Prostate gland (tissue), 2 donors: Measurements from ENCODE around the gene DENND4B. TPM values are rescaled to one million over a fixed set of nuclear protein-coding genes. Genes with fewer than 3 reads are reported as not detected.

Experiments used
- DNase-seq: peaks from one replicate; pipeline ENCODE4 v3.0.0-alpha.2; 2019; ENCODE audit warnings: low spot score
- H3K27ac ChIP-seq, 2 donors: fragments of 200-600 bp; sonication (generic); 2 replicates each; pipeline ENCODE4 v1.5.1; 2017 to 2019
- H3K27me3 ChIP-seq: fragments of 200-600 bp; sonication (generic); replicated peaks from 2 replicates; pipeline ENCODE4 v1.5.1; 2019; ENCODE audit not compliant: insufficient read depth
- H3K36me3 ChIP-seq, 2 donors: fragments of 200-600 bp; sonication (generic); 1 replicate in 1 of 2; 2 replicates in 1 of 2; pipeline versions ENCODE4 v1.5.1 to v1.8.1; 2017 to 2019
- H3K4me1 ChIP-seq: fragments of 200-600 bp; sonication (generic); replicated peaks from 2 replicates; pipeline ENCODE4 v1.5.1; 2019
- H3K4me3 ChIP-seq, 2 donors: fragments of 200-600 bp; sonication (generic); 2 replicates each; pipeline ENCODE4 v1.5.1; 2017 to 2019
- H3K9me3 ChIP-seq: fragments of 200-600 bp; sonication (generic); 2 replicates; pipeline ENCODE4 v1.5.1; 2017
- POLR2A ChIP-seq: fragments of 450-650 bp; IDR thresholded peaks from one replicate; pipeline ENCODE4 v1.6.1; 2016; ENCODE audit warnings: antibody characterized with exemption, mild to moderate bottlenecking
- POLR2AphosphoS5 ChIP-seq: sonication (generic); formaldehyde crosslinking; IDR thresholded peaks from one replicate; pipeline ENCODE4 v1.6.1; 2017; ENCODE audit warnings: antibody characterized with exemption
- WGBS: methylation state at CpG from one replicate; pipeline ENCODE4 v1.1.5; 2018; 5-methylcytosine and 5-hydroxymethylcytosine counted together
- intact Hi-C: fragments of 100-400 bp; cut with DNase I; formaldehyde crosslinking; loops from one replicate; pipeline ENCODE4 v1.14.2; 2022
- total RNA-seq, 2 donors: library from RNA; depleted of rRNA; stranded (reverse); fragments of >200 nt; gene quantifications; one replicate each; pipeline ENCODE4 v1.1.0, GENCODE V29; 2016
- TF ChIP-seq, protein P1 (sequence below), 4 experiments: fragments of 200-600 bp in 2 of 4; fragments of 450-650 bp in 2 of 4; sonication (generic) in 2 of 4; IDR thresholded peaks; 1 replicate in 3 of 4; 2 replicates in 1 of 4; pipeline ENCODE4 v1.5.1; 2016 to 2019; ENCODE audit warnings: antibody characterized with exemption in 4 of 4, mild to moderate bottlenecking in 2 of 4, moderate library complexity in 2 of 4

DENND4B gene
- total RNA-seq, 2 donors from 2014 or later = 18.1 to 28.3 TPM

DNA sequence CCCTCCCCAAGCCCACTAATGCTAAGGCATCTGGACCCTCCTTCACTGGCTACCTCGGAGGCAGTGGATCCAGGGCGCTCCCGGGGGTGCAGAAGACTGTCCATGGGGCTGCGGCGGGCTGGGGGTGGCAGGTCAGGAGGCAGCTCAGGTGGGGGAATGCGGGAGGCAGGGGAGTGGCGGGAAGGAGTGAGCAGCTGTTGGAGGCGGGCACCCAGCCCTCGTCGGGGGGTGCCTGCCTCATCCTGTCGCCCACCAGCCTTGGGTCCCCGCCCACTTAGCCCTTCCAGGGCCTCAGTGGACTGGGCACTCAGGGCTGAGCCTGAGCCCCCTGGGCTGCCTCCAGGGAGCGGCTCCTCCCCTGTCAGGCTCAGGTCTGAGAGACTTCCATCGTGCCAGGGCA is 13.1 kb downstream of the DENND4B start:
- WGBS = 93% methylated on average over 14 of the region's 14 CpGs
- no peaks in the 10 kb centered on the region for H3K27me3 ChIP-seq
- H3K36me3 ChIP-seq = peaks cover 14 to 40% of the 10 kb centered on the region in 2 donors
- no peaks in the 10 kb centered on the region for H3K9me3 ChIP-seq
- no peaks in the 10 kb centered on the region for H3K4me1 ChIP-seq
- no peak overlapping the region for H3K4me3 ChIP-seq
- no peak for DNase-seq
- intact Hi-C loops = no loop called here
- TF ChIP-seq POLR2AphosphoS5 = no peak
- TF ChIP-seq, protein P1, sequence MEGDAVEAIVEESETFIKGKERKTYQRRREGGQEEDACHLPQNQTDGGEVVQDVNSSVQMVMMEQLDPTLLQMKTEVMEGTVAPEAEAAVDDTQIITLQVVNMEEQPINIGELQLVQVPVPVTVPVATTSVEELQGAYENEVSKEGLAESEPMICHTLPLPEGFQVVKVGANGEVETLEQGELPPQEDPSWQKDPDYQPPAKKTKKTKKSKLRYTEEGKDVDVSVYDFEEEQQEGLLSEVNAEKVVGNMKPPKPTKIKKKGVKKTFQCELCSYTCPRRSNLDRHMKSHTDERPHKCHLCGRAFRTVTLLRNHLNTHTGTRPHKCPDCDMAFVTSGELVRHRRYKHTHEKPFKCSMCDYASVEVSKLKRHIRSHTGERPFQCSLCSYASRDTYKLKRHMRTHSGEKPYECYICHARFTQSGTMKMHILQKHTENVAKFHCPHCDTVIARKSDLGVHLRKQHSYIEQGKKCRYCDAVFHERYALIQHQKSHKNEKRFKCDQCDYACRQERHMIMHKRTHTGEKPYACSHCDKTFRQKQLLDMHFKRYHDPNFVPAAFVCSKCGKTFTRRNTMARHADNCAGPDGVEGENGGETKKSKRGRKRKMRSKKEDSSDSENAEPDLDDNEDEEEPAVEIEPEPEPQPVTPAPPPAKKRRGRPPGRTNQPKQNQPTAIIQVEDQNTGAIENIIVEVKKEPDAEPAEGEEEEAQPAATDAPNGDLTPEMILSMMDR (IDR thresholded peaks at IDR 0.05) = no peak
- no peak for TF ChIP-seq POLR2A
- H3K27ac ChIP-seq = no peak overlapping the region

DNA sequence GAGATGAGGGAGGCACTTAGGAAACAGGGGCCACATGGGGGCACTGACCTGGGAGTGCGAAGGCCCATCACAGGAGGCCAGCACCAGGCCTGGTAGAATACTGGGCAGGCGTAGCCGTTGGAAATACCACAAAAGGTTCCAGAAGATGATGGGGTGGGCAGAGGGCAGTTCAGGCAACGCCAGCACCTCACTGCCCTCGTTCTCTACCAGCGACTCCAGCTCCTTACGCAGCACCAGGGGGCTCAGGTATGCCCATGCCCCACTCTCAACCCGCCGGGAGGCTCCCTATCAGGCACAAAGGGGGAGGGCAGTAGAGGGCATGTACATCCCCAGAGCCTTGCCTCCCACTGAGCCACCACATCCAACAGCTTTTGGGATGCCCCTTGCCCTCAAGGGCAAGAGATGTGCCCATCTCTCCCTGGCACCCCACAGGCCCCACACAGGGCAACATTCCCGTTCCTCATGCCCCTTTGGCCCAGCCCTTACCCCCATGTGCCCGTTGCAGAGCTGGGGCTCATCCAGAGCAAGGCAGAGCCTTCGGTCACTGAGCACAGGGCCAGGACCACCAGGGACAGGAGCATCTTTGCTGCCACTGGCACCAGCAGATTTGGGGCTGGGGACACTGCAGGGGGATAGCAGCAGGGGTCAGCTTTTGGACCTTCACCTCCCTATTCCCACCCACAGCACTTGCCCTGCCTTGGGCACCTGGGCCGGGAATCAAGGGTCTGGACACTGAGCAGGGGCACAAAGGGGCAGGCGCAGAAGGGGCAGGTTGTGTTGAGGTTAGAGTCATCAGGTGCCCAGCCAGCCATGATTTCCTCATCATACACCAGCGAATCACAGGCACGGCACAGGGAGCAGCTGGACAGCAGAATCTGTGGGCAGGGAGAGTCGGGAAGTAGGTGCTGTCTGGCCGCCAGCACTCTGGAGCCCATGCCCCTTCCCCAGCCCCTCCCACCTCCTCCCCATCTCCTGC is 14.1 kb downstream of the DENND4B start:
- Histone ChIP-seq H3K9me3 (no peaks in the 10 kb centered on the region), H3K27me3 (no peaks in the 10 kb centered on the region), H3K4me3 (no peak overlapping the region), H3K4me1 (no peaks in the 10 kb centered on the region), H3K36me3 (peaks cover 14 to 34% of the 10 kb centered on the region in 2 donors), H3K27ac (no peak overlapping the region)
- 90% methylated on average over 18 of the region's 18 CpGs for WGBS
- intact Hi-C loops = no loop called here
- DNase-seq = no peak
- TF ChIP-seq POLR2A = no peak
- TF ChIP-seq, protein P1 (IDR thresholded peaks at IDR 0.05) = no peak
- no peak for TF ChIP-seq POLR2AphosphoS5

DNA sequence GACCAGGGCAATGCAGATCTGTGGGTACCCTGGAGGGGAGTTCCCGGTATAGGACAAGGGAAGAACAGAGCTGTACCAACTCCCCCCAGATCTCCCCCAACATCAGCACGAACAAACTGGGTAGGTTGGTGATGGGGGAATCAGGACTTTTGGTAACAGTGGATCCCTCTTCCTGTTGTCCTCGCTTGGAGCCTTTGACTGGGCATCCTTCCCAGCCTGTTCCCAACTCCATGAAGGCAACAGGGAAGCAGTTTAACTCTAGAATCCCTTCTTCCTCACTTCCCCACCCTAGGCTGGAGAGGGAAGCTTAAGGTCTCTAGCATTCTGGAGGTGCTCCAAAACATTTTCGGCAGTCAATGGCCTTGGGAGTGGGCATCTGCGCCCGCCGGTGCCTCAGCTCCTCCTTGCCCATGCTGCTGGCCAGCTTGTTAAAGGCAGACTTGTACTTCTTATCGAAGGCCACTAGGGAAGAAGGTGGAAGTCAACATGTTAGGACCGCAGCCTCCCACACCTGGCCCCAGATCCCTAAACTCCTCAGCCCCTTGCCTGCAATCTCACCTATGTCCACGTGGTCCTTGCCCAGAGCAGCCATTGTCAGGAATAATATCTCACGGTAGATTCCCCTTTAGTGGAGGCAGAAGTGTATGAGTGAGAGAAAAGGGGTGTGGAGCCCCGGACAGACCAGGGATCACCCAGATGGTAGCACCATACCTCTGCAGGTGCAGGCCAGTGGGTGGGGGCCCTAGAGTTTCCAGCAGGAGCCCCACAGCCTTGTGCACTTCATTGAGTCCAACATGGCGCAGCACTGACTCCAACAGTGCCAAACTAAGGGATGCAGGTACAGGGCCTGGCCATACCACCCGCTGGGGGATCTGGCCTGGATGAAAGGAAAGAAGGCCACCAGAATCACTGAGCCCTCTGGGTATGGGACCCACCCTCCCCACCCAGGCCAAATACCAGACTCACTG is 16.3 kb downstream of the DENND4B start:
- WGBS = 81% methylated on average over 14 of the region's 14 CpGs
- no peak overlapping the region for H3K4me3 ChIP-seq
- no peaks in the 10 kb centered on the region for H3K9me3 ChIP-seq
- no peaks in the 10 kb centered on the region for H3K4me1 ChIP-seq
- no peaks in the 10 kb centered on the region for H3K27me3 ChIP-seq
- TF ChIP-seq POLR2AphosphoS5 (no peak), POLR2A (no peak)
- TF ChIP-seq, protein P1 (IDR thresholded peaks at IDR 0.05) = no peak
- H3K27ac ChIP-seq = no peak overlapping the region
- no peak for DNase-seq
- peaks cover 11 to 19% of the 10 kb centered on the region in 2 donors for H3K36me3 ChIP-seq
- intact Hi-C loops = no loop called here

DNA sequence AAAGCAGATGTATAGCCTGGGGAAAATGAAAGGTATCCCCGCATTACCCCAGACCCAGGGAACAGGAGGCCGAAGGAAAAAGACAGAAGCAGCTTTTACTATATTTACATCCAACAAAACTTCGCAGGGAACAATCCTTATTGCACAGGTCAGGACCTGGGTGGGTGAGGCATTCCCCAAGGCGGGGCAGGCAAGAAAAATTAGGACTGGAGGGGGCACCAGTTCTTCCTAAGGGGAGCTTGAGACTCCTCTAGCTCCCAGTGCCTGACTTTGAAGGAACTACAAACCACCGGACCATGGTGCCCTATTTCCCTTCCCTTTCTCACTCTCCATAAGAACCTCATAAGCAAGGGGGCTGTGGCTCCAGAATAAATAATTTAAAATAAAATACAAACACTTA is 17.1 kb downstream of the DENND4B start:
- H3K4me3 ChIP-seq = no peak overlapping the region
- TF ChIP-seq, protein P1 (IDR thresholded peaks at IDR 0.05) = no peak
- TF ChIP-seq POLR2A (no peak), POLR2AphosphoS5 (no peak)
- H3K9me3 ChIP-seq = no peaks in the 10 kb centered on the region
- peaks cover 11 to 15% of the 10 kb centered on the region in 2 donors for H3K36me3 ChIP-seq
- WGBS = 81% methylated on average over 5 of the region's 5 CpGs
- no peaks in the 10 kb centered on the region for H3K4me1 ChIP-seq
- intact Hi-C loops = no loop called here
- no peak for DNase-seq
- no peak overlapping the region for H3K27ac ChIP-seq
- H3K27me3 ChIP-seq = no peaks in the 10 kb centered on the region
